ENCODE measurements around the gene SLC35F3. TPM values are rescaled to one million over a fixed set of nuclear protein-coding genes. Genes with fewer than 3 reads are reported as not detected.

Gene SLC35F3
- total RNA-seq, 1 experiment from 2014 or later, result 0.94 TPM

DNA sequence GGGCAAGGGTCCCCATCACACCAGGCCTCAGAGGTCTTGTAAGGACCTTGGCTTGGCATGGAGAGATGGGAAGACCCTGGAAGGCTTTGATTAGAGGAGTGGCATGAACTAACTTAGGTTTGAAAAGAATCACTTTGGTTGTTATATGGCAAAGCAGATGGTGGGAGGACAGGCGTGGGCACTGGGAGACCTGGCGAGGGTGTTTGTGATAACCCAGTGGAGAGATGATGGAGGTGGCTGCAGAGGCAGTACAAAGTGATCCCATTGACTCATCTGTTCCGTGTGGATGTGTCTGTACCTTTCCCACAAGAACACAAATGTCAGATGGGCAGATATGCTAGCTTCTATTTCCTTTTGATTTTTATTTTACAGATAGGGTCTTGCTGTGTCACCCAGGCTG, 168.3 kb downstream of the SLC35F3 start:
- DNase-seq (ENCODE audit: low spot score) (no peak), ATAC-seq (no peak)
- H3K36me3 Mint-ChIP-seq, result no peaks in the 10 kb centered on the region
- no peak overlapping the region for H3K4me3 Mint-ChIP-seq
- TF ChIP-seq TEAD4 (CRISPR knock-in tag; IDR thresholded peaks at IDR 0.05) (no peak), GABPB1 (CRISPR knock-in tag; IDR thresholded peaks at IDR 0.05) (no peak), NFYB (CRISPR knock-in tag; conservative IDR thresholded peaks at IDR 0.05; ENCODE audit: low read depth) (no peak), PRRX2 (CRISPR knock-in tag; IDR thresholded peaks at IDR 0.05) (no peak), CREM (CRISPR knock-in tag; IDR thresholded peaks at IDR 0.05) (no peak), ZNF138 (CRISPR knock-in tag; conservative IDR thresholded peaks at IDR 0.05) (no peak), HMGA2 (CRISPR knock-in tag; IDR thresholded peaks at IDR 0.05) (no peak), RELA (CRISPR knock-in tag; IDR thresholded peaks at IDR 0.05; ENCODE audit: borderline replicate concordance) (no peak), NR3C1 (CRISPR knock-in tag; conservative IDR thresholded peaks at IDR 0.05; ENCODE audit: low read depth) (no peak), IRF1 (CRISPR knock-in tag; IDR thresholded peaks at IDR 0.05) (no peak), ETV6 (CRISPR knock-in tag; IDR thresholded peaks at IDR 0.05) (no peak)
- TF ChIP-seq, protein P1, sequence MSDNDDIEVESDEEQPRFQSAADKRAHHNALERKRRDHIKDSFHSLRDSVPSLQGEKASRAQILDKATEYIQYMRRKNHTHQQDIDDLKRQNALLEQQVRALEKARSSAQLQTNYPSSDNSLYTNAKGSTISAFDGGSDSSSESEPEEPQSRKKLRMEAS (CRISPR knock-in tag; IDR thresholded peaks at IDR 0.05), result no peak
- TF ChIP-seq, protein P2, sequence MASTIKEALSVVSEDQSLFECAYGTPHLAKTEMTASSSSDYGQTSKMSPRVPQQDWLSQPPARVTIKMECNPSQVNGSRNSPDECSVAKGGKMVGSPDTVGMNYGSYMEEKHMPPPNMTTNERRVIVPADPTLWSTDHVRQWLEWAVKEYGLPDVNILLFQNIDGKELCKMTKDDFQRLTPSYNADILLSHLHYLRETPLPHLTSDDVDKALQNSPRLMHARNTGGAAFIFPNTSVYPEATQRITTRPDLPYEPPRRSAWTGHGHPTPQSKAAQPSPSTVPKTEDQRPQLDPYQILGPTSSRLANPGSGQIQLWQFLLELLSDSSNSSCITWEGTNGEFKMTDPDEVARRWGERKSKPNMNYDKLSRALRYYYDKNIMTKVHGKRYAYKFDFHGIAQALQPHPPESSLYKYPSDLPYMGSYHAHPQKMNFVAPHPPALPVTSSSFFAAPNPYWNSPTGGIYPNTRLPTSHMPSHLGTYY (CRISPR knock-in tag; IDR thresholded peaks at IDR 0.05), result no peak
- H3K4me1 Mint-ChIP-seq, result peaks cover 16% of the 10 kb centered on the region
- H3K9me3 Mint-ChIP-seq, result 0 out of 2 replicates have a peak, but pooled peaks cover under 1% of the 10 kb centered on the region
- ChIA-PET POLR2A (no interaction called here), CTCF (no interaction called here)
- H3K27ac Mint-ChIP-seq, result no peak overlapping the region
- H3K27me3 Mint-ChIP-seq (ENCODE audit: low read depth), result no peaks in the 10 kb centered on the region; the same call in 1 of the 2 replicates

DNA sequence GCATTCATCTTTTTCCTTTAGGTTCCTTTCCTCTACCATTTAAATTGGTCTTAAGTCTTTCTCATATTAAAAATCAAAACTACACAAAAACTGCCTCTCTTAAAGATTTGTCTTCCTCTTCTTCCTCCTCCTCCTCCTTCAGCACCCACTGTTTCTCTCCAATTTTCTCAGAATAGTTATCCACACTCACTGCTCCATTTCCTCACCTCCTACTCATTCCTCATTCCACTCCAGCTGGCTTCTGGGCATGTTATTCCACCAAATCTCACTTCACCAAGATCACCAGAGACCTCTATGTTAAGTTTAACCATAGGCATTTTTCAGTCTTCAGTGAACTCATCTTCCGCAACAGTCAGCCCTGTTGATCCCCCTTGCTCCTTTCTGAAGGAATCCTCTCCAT, 173.7 kb downstream of the SLC35F3 start:
- no peaks in the 10 kb centered on the region; the same call in 1 of the 2 replicates for H3K27me3 Mint-ChIP-seq (ENCODE audit: low read depth)
- ChIA-PET POLR2A (no interaction called here), CTCF (no interaction called here)
- no peak overlapping the region for H3K4me3 Mint-ChIP-seq
- no peak for ATAC-seq
- H3K9me3 Mint-ChIP-seq, result peaks cover 9% of the 10 kb centered on the region
- peaks cover 20% of the 10 kb centered on the region for H3K4me1 Mint-ChIP-seq
- no peak for TF ChIP-seq RELA (CRISPR knock-in tag; IDR thresholded peaks at IDR 0.05; ENCODE audit: borderline replicate concordance)
- no peak for TF ChIP-seq TCF7 (CRISPR knock-in tag; IDR thresholded peaks at IDR 0.05; ENCODE audit: low read depth)
- TF ChIP-seq, protein P3, sequence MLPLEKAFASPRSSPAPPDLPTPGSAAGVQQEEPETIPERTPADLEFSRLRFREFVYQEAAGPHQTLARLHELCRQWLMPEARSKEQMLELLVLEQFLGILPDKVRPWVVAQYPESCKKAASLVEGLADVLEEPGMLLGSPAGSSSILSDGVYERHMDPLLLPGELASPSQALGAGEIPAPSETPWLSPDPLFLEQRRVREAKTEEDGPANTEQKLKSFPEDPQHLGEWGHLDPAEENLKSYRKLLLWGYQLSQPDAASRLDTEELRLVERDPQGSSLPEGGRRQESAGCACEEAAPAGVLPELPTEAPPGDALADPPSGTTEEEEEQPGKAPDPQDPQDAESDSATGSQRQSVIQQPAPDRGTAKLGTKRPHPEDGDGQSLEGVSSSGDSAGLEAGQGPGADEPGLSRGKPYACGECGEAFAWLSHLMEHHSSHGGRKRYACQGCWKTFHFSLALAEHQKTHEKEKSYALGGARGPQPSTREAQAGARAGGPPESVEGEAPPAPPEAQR (CRISPR knock-in tag; IDR thresholded peaks at IDR 0.05), result no peak
- TF ChIP-seq, protein P4, sequence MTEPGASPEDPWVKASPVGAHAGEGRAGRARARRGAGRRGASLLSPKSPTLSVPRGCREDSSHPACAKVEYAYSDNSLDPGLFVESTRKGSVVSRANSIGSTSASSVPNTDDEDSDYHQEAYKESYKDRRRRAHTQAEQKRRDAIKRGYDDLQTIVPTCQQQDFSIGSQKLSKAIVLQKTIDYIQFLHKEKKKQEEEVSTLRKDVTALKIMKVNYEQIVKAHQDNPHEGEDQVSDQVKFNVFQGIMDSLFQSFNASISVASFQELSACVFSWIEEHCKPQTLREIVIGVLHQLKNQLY (CRISPR knock-in tag; IDR thresholded peaks at IDR 0.05), result no peak
- TF ChIP-seq GTF2I (CRISPR knock-in tag; conservative IDR thresholded peaks at IDR 0.05), result no peak
- DNase-seq (ENCODE audit: low spot score), result no peak
- H3K36me3 Mint-ChIP-seq, result no peaks in the 10 kb centered on the region
- no peak overlapping the region for H3K27ac Mint-ChIP-seq

DNA sequence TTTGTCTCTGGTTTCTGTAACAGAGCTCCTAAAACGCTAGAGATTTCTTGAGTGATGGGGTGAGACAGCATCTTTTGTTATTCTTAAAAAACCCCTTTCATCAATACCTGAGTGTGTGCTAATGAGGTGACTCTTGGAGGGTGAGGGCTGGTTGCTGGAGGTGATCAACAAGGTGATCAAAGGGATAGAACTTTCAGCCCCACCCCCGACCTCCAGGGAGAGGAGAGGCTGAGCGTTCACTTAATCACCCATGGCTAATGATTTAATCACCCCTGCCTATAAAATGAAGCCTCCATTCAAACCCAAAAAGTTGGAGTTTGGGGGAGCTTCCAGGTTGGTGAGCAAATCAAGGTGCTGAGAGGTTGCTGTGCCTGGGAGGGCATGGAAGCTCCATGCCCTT, 175.4 kb downstream of the SLC35F3 start:
- H3K4me1 Mint-ChIP-seq, result peaks cover 9% of the 10 kb centered on the region
- DNase-seq (ENCODE audit: low spot score) (peak; percentile 23), ATAC-seq (no peak)
- H3K27me3 Mint-ChIP-seq (ENCODE audit: low read depth), result no peaks in the 10 kb centered on the region
- no peak for TF ChIP-seq ZNF121 (CRISPR knock-in tag; IDR thresholded peaks at IDR 0.05)
- TF ChIP-seq NFATC4 (CRISPR knock-in tag; IDR thresholded peaks at IDR 0.05), result no peak
- TF ChIP-seq AR (CRISPR knock-in tag; IDR thresholded peaks at IDR 0.05), result no peak
- no peak overlapping the region for H3K4me3 Mint-ChIP-seq
- H3K27ac Mint-ChIP-seq, result no peak overlapping the region
- H3K36me3 Mint-ChIP-seq, result no peaks in the 10 kb centered on the region
- ChIA-PET POLR2A (no interaction called here), CTCF (no interaction called here)
- peaks cover 9% of the 10 kb centered on the region for H3K9me3 Mint-ChIP-seq
